GM19397 (cell line): ENCODE data around the gene FUT1.

Experiments used
- ATAC-seq: cut with Tn5 transposase; IDR thresholded peaks from one replicate; pipeline ENCODE4 v1.9.1; 2021; ENCODE audit warnings: mild to moderate bottlenecking, moderate library complexity; ENCODE audit not compliant: unreplicated experiment

FUT1 gene

DNA sequence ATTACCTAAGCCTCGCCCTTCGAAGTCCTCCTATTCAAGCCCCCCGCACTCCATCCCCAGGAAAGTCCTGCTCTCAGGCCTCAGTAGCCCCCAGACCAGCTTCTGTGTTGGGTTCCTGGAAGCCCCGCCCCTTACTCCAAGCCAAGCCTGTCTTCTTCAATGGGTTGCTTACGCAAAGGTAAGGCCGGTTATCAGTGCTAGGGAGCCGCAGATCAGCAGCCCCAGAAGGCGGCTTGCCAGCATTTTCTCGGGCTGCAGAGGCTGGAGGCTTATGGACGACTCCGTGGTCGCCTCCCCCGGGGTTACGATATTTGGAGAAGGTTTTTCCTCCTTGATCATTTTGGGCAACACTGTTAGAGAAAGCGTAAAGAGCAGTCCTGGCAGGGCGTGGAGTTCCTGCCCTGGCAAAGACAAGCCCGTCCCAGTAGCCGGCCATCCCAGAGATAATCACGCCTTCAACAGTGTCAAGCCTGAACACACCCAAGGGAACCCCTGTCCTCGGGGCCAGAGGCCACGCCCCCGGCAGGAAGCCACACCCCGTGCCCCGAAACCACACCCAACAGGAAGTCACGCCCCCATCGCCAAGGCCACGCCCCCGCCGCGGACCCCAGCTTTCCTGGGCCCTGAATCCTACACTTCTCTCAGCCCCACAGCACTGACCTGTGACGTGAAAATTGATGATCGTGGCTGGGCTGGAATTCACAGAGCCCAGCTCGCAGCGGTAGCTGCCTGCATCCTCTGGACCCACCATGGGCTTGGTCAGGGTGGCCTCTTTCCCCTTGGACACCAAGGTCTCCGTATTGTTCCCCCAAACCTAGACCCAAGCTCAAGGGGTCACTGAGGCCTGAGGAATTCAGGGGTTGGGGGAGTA is 11.1 kb downstream of the FUT1 start:
- ATAC-seq: no peak

DNA sequence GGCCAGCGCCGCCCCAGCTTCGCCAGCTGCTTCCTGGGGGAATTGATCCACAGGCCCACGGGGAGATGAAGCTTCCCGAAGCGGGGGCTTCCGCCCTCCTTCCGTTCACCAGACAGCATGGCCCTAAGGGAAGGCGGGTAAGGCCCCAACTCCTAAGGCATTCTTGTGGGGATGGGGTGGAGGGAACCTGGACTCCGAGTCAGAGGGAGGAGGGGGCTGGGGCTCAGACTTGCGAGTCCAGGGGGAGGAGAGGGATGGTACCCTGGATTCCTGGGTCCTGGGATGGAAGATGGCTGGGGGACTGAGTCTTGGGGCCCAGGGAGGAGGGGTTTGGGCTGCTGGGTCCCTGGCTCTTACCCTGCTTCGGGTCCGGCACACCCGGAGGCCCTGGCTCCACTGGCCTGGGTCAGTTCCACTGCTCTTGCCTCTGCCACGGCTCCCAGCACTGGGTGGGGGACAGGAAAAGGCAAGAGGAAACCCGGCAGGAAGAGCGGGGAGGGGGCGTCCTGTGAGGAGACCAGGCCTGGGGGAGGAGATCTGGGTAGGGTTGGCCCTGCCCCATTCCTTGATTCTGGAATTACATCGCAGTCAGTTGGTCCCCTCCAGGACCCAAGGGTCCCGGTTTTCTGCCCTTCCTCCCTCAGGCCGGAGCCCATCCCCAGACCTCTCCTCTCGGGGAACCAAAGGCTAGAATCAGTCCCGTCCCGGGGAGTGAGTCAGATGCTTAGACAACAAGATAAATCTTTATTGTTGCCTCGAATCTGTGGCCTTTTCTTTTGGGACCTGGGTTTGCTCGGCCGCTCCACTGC is 12.1 kb downstream of the FUT1 start, which contains the start of gene RASIP1:
TSS of gene RASIP1 (minus strand) at position 447 of the 809 bp plus-strand sequence. CDS start at position 119, 328 bp downstream.
- no peak for ATAC-seq

DNA sequence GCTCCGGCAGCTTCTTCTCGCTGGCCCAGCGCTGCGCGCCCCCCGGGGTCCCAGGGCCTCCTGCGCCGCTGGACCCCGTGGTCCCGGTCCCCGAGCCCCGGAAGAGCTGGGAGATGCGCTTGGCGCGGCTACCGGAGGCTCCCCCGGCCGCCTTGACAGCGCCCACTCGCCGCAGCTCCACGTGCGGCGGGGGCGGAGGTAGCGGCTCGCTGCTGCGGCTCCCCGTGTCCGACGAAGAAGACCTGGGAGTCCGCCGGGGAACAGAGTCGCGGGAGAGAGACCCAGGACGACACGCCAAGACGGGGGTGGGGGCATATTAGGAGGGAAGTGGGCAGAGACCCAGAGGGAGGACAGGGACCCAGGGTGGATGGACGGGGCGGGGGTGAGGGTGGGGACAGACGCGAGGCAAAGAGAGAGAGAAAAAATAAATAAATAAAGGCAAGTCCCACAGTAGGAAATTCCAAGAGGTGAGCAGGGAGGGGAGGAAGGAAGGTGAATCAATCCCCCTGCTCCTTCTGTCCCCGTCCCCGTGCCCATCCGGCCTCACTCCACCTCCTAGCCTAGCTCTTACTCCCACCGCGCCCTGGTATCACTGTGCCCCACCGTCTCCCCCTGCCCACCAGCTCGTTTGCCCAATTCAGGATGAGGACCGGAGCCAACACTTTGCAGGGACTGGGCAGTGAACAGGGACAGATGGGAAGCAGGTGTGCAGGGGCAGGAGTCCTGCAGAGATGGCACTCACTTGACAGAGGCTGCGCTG is 12.9 kb downstream of the FUT1 start:
- ATAC-seq: no peak

- peak; percentile 81 for ATAC-seq
Observed at GRCh38 chr19:48738557-48739403, 13.7 kb downstream of the FUT1 start.

DNA sequence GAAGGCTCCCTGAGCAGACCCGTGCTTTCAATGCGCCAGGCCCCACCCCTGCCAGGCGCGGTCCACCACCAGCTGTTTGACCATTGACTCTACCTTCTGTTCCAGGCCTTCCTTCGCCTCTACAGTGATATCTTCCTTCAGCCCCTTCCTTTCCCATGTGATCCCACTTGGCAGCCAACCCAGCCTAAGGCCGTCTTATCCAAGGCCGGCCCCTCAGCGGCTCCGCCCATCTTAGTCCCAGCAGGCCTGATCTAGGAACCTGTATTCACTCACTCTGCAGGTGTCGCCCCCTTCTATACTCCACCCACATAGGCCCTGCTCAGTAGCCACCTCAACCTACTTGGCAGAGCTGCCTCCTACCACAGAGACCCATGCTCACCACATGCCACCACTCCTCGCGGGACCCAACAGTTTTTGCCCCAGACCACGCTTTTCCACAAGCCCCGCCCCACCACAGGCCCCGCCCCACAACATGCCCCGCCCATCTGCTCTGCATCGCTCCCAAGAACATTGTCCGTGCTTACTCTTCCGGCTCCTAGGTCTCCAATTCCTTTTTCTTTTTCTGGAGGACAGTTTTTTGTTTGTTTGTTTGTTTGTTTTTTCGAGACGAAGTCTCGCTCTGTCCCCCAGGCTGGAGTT is 15.0 kb downstream of the FUT1 start:
- no peak for ATAC-seq

DNA sequence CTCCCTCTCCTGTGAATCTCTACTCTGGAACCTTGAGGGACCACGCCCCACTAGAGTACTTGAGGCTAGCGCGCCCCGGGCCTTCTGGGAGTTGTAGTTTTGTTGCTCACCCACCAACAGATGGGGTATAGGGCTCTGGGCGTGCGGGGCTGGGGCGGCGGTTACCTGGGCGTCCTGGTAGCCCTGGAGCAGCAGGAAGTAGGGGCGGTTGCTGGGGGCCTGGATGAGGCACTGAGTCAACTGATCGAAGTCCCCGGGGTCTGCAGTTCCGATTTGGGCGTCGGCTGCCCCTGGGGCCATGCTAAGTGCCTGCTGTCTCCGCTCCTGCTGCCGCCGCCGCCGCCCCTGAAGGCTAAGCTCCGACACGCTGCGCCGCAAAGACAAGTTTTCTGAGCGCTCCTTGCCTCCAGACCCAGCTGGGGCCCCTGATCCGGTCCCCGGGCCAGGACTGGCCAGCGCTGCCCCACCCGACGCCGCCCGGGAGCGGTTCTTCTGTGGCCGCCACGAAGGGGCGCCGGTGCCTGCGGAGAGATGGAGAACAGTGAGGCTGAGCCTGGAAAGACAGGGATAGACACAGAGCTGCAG is 17.3 kb downstream of the FUT1 start:
- ATAC-seq: no peak

DNA sequence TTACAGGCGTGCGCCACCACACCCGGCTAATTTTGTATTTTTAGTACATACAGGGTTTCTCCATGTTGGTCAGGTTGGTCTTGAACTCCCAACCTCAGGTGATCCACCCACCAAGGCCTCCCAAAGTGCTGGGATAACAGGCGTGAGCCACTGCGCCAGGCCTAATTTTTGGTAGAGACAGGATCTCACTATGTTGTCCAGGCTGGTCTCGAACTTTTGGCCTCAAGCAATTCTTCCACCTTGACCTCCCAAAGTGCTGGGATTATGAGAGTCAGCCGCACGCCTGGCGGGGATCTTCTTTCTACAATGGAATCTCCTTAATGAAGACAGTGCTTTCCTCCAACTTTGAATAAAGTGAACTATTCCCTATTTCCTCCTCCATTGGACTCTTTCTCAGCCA is 17.8 kb downstream of the FUT1 start:
- ATAC-seq: no peak

GRCh38 chr19:48731452-48731851 is 21.0 kb downstream of the FUT1 start:
- ATAC-seq: no peak

DNA sequence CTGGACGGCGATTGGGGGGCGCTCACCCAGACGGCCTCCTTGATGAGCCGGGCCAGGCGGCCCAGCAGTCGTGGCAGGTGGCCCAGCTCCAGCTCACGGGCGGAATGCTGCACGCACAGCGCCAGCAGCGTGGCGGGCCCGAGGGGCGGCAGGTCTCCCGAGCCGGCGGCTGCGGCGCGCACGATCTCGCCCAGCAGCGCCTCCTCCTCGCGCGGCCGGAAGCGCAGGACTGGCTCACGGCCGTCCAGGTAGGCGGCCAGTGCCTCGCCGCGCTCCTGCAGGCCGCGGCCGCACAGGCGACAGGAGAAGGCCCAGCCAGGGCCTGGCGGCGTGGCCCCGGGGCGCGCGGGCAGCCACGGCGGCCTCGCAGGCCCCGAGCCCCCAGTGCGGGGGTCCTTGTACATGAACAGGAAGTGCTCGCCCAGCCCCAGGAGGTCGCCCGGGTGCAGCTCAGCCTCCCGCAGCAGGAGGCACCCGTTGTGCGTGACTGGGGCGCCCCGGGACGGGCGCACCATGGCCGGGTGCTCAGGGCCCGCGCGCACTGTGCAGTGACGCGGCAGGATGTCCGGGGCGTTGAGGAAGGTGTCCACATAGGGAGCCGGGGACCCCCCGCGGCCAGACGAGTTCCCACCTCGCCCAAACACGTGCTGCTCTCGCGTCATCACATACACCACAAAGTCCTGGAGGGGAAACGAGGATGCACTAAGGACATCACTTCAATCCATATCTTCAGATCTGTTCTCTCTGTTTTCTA is 23.4 kb downstream of the FUT1 start:
- no peak for ATAC-seq

DNA sequence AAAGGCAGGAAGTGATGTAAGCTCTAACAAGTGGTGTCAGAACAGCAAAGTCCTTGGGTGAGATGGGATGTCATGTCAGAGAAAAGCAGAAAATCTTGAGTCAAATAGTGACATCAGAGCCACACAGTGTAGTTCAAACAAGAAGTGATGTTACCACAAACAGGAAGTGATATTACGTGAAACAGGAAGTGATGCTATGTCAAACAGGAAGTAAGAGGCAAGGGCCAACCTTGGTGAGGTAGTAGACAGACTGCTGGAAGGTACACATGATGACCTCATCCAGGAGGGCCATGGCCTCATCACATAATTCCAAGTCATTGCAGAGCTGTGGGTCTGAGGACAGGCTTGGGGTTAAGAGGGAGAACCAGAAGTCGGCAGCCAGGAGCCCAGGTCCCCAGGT is 25.9 kb downstream of the FUT1 start:
- ATAC-seq: no peak

DNA sequence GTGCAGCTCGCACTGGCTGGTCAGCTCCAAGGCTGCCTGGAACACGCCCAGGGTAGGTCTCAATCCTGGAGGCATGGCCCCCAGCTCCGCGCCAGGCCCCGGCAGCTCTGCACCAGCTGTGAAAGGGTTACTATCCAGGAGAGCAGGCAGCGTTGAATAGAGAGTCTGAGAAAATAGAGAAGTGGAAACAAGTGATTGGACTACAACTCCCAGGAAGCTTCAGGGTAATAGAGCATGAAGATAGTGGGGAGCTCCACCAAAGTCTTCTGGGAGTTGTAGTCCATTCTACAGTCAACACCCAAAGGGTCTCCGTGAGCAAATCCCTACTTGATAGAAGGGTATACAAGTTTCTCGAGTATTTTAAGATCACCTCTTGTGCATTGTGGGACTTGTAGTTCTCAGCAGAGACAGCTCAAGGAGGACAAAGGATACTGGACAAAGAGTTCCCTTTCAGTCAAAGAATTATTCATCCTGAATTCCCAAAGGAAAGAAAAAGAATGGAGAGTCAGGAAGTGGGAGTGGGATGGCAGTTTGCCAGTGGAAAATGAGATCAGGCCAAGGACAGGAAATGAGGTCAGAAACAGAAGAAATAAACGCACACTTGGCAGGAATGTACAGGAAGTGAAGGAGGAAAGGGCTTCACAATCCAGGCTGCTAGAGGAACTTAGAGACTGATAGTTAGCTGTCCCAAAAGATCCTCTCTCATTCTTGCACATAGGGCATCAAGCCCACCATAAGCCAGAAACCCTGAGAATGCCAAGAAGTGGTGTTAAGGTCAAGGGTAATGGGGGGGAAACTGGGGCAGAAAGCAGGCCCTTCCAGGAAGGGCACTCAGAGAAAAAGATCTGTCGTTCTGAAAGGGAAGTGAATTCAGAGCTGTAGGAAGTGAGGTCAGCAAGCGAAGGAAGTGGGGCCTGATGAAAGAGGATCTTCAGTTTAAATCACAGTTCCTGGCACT is 27.4 kb downstream of the FUT1 start:
- ATAC-seq: no peak

DNA sequence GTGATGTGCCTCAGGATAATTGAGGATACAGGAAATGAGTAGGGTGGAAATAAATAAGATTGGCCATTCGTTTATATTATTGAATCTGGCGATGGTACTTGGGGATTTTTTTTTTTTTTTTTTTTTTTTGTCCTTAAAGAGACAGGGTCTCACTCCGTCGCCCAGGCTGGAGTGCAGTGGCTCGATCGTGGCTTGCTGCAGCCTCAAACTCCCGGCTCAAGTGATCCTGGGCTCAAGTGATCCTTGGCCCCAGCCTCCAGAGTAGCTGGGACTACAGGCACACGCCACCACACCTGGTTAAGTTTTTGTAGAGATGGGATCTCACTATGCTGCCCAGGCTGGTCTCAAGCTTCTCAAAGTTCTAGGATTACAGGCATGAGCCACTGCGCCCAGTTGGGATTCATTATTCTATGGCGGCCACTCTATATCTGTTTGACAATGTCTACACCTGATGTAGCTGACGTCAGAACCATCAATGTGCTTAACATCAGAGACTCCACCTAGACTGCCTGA is 30.2 kb downstream of the FUT1 start:
- no peak for ATAC-seq

DNA sequence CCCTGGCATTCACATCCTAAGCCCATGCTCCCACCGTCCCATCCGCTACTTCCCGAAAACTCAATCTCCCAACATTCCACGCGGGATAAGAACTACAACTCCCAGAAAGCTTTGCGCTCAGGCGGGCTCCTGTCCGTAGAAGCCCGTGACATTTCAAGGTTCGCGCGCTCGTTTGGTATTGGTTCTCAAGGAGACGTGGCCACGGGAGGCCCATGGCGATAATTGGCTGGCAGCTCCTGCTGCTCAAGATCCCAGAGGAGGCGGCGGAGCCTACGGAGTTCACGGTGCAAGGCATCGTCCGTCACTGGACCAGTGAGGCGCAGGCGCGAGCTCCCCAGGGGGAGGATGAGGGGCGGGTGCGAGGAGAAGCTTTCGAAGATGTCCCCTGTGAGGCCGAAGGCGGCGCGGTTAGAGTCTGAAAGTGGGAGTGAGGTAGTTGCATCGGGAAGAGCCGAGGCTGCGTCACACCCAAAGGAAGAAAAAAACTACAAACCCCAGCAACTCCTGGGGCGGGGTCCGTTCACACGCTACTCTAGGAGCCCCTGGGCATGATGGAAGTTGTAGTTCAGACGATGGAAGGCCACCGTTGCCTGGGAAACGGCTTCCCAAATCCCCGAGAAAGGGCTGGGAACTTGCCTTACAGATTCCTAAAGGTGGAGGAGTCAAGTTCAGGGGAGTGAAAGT is 31.7 kb downstream of the FUT1 start:
- ATAC-seq: peak; percentile 79

GRCh38 chr19:48720251-48720612 is 32.2 kb downstream of the FUT1 start:
- peak; percentile 2 for ATAC-seq

- no peak for ATAC-seq
Observed at GRCh38 chr19:48719263-48720171, 32.9 kb downstream of the FUT1 start, which contains the start of gene MAMSTR. TSS of gene MAMSTR (minus strand) at chr19:48719725. CDS start at chr19:48719031, 694 bp downstream.
